Ecto neural progenitor cell (in vitro differentiated cells): ENCODE data around the gene BAAT.
"Not testable (repeated sequence)": the region's sequence is repeated elsewhere in the genome, so short reads cannot be mapped to it uniquely, and the experiment has no call there.

Source experiments
- DNase-seq: peaks from one replicate; pipeline ENCODE4 v3.0.0-alpha.2; 2018; ENCODE audit warnings: low spot score

BAAT gene

DNA sequence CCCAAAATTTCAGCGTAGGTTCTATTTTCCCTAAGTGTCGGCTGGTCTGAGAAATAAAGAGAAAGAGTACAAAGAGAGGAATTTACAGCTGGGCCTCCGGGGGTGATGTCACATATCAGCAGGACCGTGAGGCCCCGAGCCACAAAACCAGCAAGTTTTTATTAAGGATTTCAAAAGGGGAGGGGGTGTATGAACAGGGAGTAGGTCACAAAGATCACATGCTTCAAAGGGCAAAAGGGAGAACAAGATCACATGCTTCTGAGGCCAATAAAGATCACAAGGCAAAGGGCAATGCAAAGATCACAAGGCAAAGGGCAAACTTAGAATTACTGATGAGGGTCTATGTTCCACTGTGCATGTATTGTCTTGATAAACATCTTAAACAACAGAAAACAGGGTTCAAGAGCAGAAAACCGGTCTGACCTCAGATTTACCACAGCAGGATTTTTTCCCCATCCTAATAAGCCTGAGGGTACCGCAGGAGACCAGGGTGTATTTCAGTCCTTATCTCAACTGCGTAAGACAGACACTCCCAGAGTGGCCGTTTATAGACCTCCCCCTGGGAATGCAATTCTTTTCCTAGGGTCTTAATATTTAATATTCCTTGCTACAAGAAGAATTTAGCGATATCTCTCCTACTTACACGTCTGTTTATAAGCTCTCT is at the start of gene BAAT:
TSS of gene BAAT (minus strand) at position 134 of the 664 bp plus-strand sequence. CDS start 13,602 bp downstream, outside the sequence.
- not testable (repeated sequence) for DNase-seq

DNA sequence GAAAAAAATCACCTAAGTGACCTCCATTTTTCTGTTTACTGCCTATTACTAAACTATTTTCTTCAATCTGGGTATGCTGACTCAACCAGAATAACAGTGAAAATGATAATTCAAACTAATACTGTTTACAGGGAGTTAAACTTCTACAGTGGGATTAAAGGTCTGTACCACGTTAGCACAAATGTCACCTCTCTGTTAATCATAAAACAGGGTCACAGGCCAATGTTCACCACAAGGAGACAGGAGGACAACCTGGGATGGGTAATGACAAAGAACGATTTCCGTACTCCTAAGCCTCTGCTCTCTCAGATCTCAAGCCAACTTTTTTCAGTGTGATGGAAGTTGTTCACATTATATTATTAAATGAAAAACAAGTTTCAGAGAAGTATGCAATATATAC is 48.4 kb upstream of the BAAT start:
- DNase-seq, result no peak

- no peak for DNase-seq
Observed at GRCh38 chr9:101432740-101433139, 47.9 kb upstream of the BAAT start.

DNA sequence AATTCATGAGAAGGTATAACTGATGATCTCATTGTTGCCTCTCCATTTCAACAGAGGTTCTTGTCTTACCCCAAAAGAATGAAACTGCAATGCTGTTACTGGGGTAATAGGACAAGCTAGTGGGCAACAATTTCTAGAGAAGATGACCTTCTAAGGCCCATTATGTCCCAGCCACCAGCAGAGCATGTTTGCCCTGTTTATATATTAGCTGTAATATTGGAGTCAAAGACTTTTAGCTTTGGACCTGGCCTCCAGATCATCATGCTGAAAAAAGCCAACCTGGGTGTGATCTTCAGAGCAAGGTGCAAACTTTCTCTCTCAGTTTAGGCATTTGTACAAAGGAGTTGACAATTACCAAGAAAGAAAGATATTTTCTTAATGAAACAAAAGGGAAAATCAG is 47.4 kb upstream of the BAAT start:
- DNase-seq, result no peak

GRCh38 chr9:101429736-101430135 is 44.9 kb upstream of the BAAT start:
- no peak for DNase-seq

- no peak for DNase-seq
Observed at GRCh38 chr9:101428909-101429308, 44.1 kb upstream of the BAAT start.

GRCh38 chr9:101427957-101428655 is 43.3 kb upstream of the BAAT start:
- no peak for DNase-seq

DNA sequence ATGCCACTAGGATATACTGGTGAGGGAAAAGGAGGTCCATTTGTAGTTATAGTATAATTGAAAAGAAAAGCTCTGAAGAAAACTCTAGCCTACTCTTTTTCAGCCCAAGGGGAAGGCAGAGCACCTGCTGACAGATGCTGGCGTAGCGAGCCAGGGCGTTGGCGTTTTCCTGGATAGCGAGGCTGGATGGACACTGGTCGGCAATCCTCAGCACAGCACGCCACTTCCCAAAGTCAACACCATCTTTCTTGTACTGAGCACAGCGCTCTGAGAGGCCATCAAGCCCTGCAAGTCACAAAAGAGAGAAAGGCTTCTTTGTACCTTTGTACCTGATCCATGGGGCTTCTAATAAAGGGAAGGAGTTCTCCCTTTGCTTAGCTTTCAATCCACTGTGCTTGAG is 42.6 kb upstream of the BAAT start:
- DNase-seq, result no peak

- no peak for DNase-seq
Observed at GRCh38 chr9:101421653-101422065, 36.9 kb upstream of the BAAT start.

GRCh38 chr9:101419863-101420262 is 35.1 kb upstream of the BAAT start:
- DNase-seq, result no peak

- DNase-seq, result no peak
Observed at GRCh38 chr9:101418518-101419430, 34.0 kb upstream of the BAAT start.

GRCh38 chr9:101417977-101418376 is 33.2 kb upstream of the BAAT start:
- no peak for DNase-seq

GRCh38 chr9:101417389-101417788 is 32.6 kb upstream of the BAAT start:
- no peak for DNase-seq

GRCh38 chr9:101415578-101415977 is 30.8 kb upstream of the BAAT start:
- DNase-seq, result no peak

DNA sequence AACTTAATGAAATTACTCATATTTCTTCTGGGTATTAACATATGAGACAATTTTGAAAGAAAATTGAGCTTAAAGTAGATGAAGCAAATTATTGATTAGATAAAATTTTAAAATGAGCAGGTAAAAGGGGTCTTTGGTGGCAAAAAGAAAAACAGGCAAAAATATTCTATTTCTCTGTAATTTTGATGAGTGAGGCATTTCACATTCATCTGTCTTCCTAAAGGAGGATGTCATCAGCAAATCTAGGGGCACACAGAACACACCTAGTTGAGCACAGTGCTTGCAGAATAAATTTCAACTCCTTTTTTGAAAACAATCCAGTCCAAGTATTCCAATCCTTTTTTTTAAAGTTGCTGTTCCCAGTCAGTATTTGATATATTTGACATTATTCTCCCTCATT is 30.0 kb upstream of the BAAT start:
- DNase-seq, result no peak

GRCh38 chr9:101409079-101409477 is 24.3 kb upstream of the BAAT start:
- no peak for DNase-seq

DNA sequence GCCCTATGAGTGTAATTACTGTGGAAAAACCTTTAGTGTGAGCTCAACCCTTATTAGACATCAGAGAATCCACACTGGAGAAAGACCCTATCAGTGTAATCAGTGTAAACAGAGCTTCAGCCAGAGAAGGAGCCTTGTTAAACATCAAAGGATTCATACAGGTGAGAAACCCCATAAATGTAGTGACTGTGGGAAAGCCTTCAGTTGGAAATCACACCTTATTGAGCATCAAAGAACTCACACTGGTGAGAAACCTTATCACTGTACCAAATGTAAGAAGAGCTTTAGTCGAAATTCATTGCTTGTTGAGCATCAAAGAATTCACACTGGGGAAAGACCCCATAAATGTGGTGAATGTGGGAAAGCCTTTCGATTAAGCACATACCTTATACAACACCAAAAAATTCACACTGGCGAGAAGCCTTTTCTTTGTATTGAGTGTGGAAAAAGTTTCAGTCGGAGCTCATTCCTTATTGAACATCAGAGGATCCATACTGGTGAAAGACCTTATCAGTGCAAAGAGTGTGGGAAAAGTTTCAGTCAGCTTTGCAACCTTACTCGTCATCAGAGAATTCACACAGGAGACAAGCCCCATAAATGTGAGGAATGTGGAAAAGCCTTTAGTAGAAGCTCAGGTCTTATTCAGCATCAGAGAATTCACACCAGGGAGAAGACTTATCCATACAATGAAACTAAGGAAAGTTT is 23.7 kb upstream of the BAAT start:
- no peak for DNase-seq

GRCh38 chr9:101403516-101404285 is 18.9 kb upstream of the BAAT start:
- no peak for DNase-seq

- no peak for DNase-seq
Observed at GRCh38 chr9:101400120-101400519, 15.3 kb upstream of the BAAT start.

DNA sequence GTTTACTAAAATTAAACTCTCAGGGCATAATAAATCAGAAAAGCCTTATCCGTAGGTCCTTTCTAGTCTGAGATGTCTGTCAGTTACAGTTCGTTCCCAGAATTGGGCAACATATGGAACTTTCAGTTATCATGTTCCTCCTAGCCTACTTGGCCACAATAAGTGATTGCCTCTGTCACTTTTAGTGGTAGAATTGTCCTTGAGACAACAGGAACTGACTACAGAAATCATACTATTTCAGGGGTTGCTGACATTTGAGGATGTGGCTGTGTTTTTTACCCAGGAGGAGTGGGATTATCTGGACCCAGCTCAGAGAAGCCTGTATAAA is 14.8 kb upstream of the BAAT start:
- DNase-seq, result no peak

GRCh38 chr9:101398930-101399642 is 14.3 kb upstream of the BAAT start:
- no peak for DNase-seq
